K562 (cell line): Measurements from ENCODE around the gene C1RL. TPM values are rescaled to one million over a fixed set of nuclear protein-coding genes. Genes with fewer than 3 reads are reported as not detected.

Experiments
- ATAC-seq: fragments of 200-7000 bp; cut with Tn5 transposase; 3 replicates; pipeline ENCODE4 v1.9.1; 2020; ENCODE audit warnings: moderate library complexity
- Bru-seq: library from RNA; stranded (reverse); fragments of 400-500 nt; gene quantifications from one replicate; lab custom pipeline; 2021; lab: Mats Ljungman, UMichigan
- BruChase-seq, 2 experiments: library from RNA; stranded (reverse); fragments of 400-500 nt; gene quantifications; one replicate each; lab custom pipeline; 2021; lab: Mats Ljungman, UMichigan
- BruUV-seq: library from RNA; stranded (reverse); fragments of 400-500 nt; replicated peaks from 2 replicates; lab custom pipeline; 2021; lab: Mats Ljungman, UMichigan
- CTCF ChIA-PET: fragments of 300-600 bp; formaldehyde crosslinking; extraction: SDS; loops from one replicate; lab custom pipeline; 2021; ENCODE audit warnings: low intra/inter-chr PET ratio; lab: Yijun Ruan, JAX
- POLR2A ChIA-PET: fragments of 300-600, 350-650 bp; sonication (Branson Sonifier 250); formaldehyde crosslinking; extraction: SDS; loops from one replicate; lab custom pipeline; 2021; ENCODE audit warnings: antibody characterized with exemption, inconsistent platforms; lab: Yijun Ruan, JAX
- DNase-seq, 4 experiments: peaks; one replicate each; pipeline versions ENCODE4 v3.0.0 to v3.0.0-alpha.2; 2011 to 2018; ENCODE audit warnings: low spot score in 3 of 4, mixed read lengths in 3 of 4; ENCODE audit errors: extremely low read depth in 1 of 4
- FAIRE-seq: peaks from 2 replicates; lab custom pipeline; 2011; peaks lifted over from hg19 to GRCh38; lab: Jason Lieb, UNC
- H2AFZ ChIP-seq: 2 replicates; pipeline ENCODE4 v1.6.0; 2011; ENCODE audit warnings: low read depth, low read length, control low read depth, inconsistent platforms
- H3K27ac ChIP-seq: fragments of 200-600 bp; 3 replicates; pipeline ENCODE4 v1.8.0; 2011; ENCODE audit warnings: low read depth, mild to moderate bottlenecking, control low read depth, inconsistent platforms, low read length, moderate library complexity, mixed read lengths; ENCODE audit errors: extremely low read depth
- H3K27me3 ChIP-seq, 2 experiments: fragments of 300-600 bp in 1 of 2; 2 replicates in 1 of 2; 3 replicates in 1 of 2; pipeline versions ENCODE4 v1.6.0 to v1.8.0; 2011; ENCODE audit warnings: inconsistent platforms in 2 of 2, low read length in 2 of 2, mild to moderate bottlenecking in 1 of 2, mixed read lengths in 1 of 2, moderate library complexity in 1 of 2; ENCODE audit not compliant: control insufficient read depth in 2 of 2, insufficient read depth in 2 of 2
- H3K36me3 ChIP-seq: fragments of 300-600 bp; 3 replicates; pipeline ENCODE4 v1.8.0; 2011; ENCODE audit warnings: mild to moderate bottlenecking, low read length, inconsistent platforms; ENCODE audit not compliant: control insufficient read depth, insufficient read depth
- H3K4me1 ChIP-seq, 2 experiments: fragments of 200-600 bp in 1 of 2; replicated peaks in 1 of 2; 2 replicates in 1 of 2; 3 replicates in 1 of 2; pipeline versions ENCODE4 v1.5.1 to v1.8.0; 2011; ENCODE audit warnings: inconsistent platforms in 2 of 2, low read length in 2 of 2, mild to moderate bottlenecking in 1 of 2, mixed read lengths in 1 of 2, moderate library complexity in 1 of 2; ENCODE audit not compliant: control insufficient read depth in 2 of 2, insufficient read depth in 2 of 2
- H3K4me2 ChIP-seq: 2 replicates; pipeline ENCODE4 v1.6.1; 2011; ENCODE audit warnings: low read length, control low read depth, inconsistent platforms, mixed read lengths; ENCODE audit not compliant: insufficient read depth
- H3K4me3 ChIP-seq: fragments of 200-600 bp; sonication (generic), shearing (Covaris generic); 2 replicates; pipeline ENCODE4 v1.5.1; 2016; ENCODE audit warnings: control low read depth, inconsistent platforms
- H3K79me2 ChIP-seq: fragments of 200-600 bp; 3 replicates; pipeline ENCODE4 v1.8.0; 2011; ENCODE audit warnings: low read length, inconsistent platforms; ENCODE audit not compliant: control insufficient read depth, insufficient read depth
- H3K9ac ChIP-seq, 2 experiments: 2 replicates each; pipeline versions ENCODE4 v1.6.0 to v1.6.1; 2011; ENCODE audit warnings: low read depth in 2 of 2, low read length in 2 of 2, control low read depth in 1 of 2, inconsistent platforms in 1 of 2, mild to moderate bottlenecking in 1 of 2, mixed read lengths in 1 of 2; ENCODE audit not compliant: insufficient read depth in 1 of 2
- H3K9me1 ChIP-seq: one replicate; pipeline ENCODE4 v1.6.0; 2011; ENCODE audit warnings: inconsistent platforms, mild to moderate bottlenecking, low read length, moderate library complexity; ENCODE audit not compliant: control insufficient read depth, insufficient read depth
- H3K9me3 ChIP-seq: replicated peaks from 2 replicates; pipeline ENCODE4 v1.5.1; 2011; ENCODE audit warnings: low read depth, low read length, inconsistent platforms; ENCODE audit not compliant: control insufficient read depth, insufficient read depth
- H4K20me1 ChIP-seq: replicated peaks from 2 replicates; pipeline ENCODE4 v1.6.1; 2011; ENCODE audit warnings: low read length, inconsistent platforms, mixed read lengths; ENCODE audit not compliant: control insufficient read depth, insufficient read depth
- BCL6 ChIP-seq: fragments of 250-450 bp; sonication (Bioruptor Pico); IDR thresholded peaks from 2 replicates; pipeline ENCODE4 v1.4.0; 2020
- CHD2 ChIP-seq: IDR thresholded peaks from 2 replicates; pipeline ENCODE4 v1.6.1; 2011; ENCODE audit warnings: low read depth, low read length
- KAT7 ChIP-seq: sonication (generic); formaldehyde crosslinking; IDR thresholded peaks from 2 replicates; pipeline ENCODE4 v1.8.0; 2022; ENCODE audit warnings: missing genetic modification reagents, mild to moderate bottlenecking, borderline replicate concordance
- NFYB ChIP-seq: IDR thresholded peaks from 2 replicates; pipeline ENCODE4 v1.6.1; 2011; ENCODE audit warnings: mild to moderate bottlenecking, moderate library complexity; ENCODE audit not compliant: insufficient read length; ENCODE audit errors: extremely low read depth
- RAD21 ChIP-seq, 2 experiments: fragments of 250-450 bp in 1 of 2; fragments of 450-650 bp in 1 of 2; sonication (Bioruptor Pico) in 1 of 2; formaldehyde crosslinking in 1 of 2; IDR thresholded peaks in 1 of 2; conservative IDR thresholded peaks in 1 of 2; 2 replicates each; pipeline versions ENCODE4 v1.4.0 to v1.8.0; 2020 to 2022; ENCODE audit warnings: mild to moderate bottlenecking in 2 of 2, moderate library complexity in 1 of 2
- RCOR1 ChIP-seq, 2 experiments: IDR thresholded peaks; 2 replicates each; pipeline ENCODE4 v1.6.1; 2012; ENCODE audit warnings: low read depth in 2 of 2, low read length in 2 of 2, borderline replicate concordance in 1 of 2, improper control_type of control experiment in 1 of 2
- RUNX1 ChIP-seq: sonication (generic); IDR thresholded peaks from 2 replicates; pipeline ENCODE4 v1.6.1; 2016; ENCODE audit warnings: antibody characterized with exemption, low read depth
- SAFB ChIP-seq: fragments of 200-400 bp; formaldehyde crosslinking; IDR thresholded peaks from 2 replicates; pipeline ENCODE4 v1.6.1; 2017; ENCODE audit warnings: low read depth, low read length, borderline replicate concordance
- ZNF395 ChIP-seq: fragments of 200-800 bp; sonication (Bioruptor generic); IDR thresholded peaks from 2 replicates; pipeline ENCODE4 v1.6.1; 2017; ENCODE audit warnings: missing genetic modification characterization, missing compliant biosample characterization
- ZNF740 ChIP-seq, 3 experiments: fragments of 200-800 bp in 1 of 3; sonication (Bioruptor generic) in 1 of 3; sonication (generic) in 1 of 3; formaldehyde crosslinking in 1 of 3; IDR thresholded peaks; 2 replicates each; pipeline versions ENCODE4 v1.6.1 to v1.8.0; 2016 to 2022; ENCODE audit warnings: mild to moderate bottlenecking in 2 of 3, missing compliant biosample characterization in 2 of 3, missing genetic modification characterization in 2 of 3, missing genetic modification reagents in 1 of 3
- WGBS: fragments of 100-300 bp; shearing (Covaris generic); methylation state at CpG from one replicate; pipeline ENCODE4 v1.1.6; 2016; ENCODE audit warnings: low coverage, mixed read lengths; ENCODE audit not compliant: insufficient coverage; ENCODE audit errors: missing lambda C conversion rate; 5-methylcytosine and 5-hydroxymethylcytosine counted together
- in situ Hi-C: fragments of 300-500 bp; cut with MboI; formaldehyde crosslinking; loops from 4 replicates; pipeline ENCODE4 v1.15.0; 2018; ENCODE audit warnings: inconsistent platforms, mixed read lengths
- intact Hi-C: fragments of 100-400 bp; cut with micrococcal nuclease; formaldehyde crosslinking; loops from 2 replicates; pipeline ENCODE4 v1.14.2; 2022
- long read RNA-seq, 3 experiments: library from polyadenylated mRNA in 2 of 3; library from RNA in 1 of 3; unstranded in 2 of 3; stranded (forward) in 1 of 3; transcript quantifications; one replicate each; pipeline ENCODE4 v2.0.0, GENCODE V29; 2019 to 2022
- polyA minus RNA-seq, 3 experiments: library from RNA; depleted of rRNA, polyadenylated mRNA; stranded (reverse); fragments of >200 nt; gene quantifications; 2 replicates each; pipeline ENCODE4 v1.2.3, GENCODE V29; 2011
- polyA plus RNA-seq, 8 experiments: library from polyadenylated mRNA; depleted of rRNA in 4 of 8; stranded (reverse) in 5 of 8; unstranded in 3 of 8; fragments of >200 nt; fragmentation: Nextera tagmentation in 2 of 8; fragmentation: Illumina TruSeq in 1 of 8; extraction: Ambion mirVana in 2 of 8; extraction: Trizol in 1 of 8; gene quantifications; 2 replicates each; pipeline versions ENCODE4 v1.2.1 to v1.2.3, GENCODE V29; 2011 to 2014; ENCODE audit warnings: inconsistent platforms in 1 of 8, missing spikeins in 1 of 8
- total RNA-seq, 7 experiments: library from RNA; depleted of rRNA in 6 of 7; stranded (reverse); fragments of >200 nt in 6 of 7; fragmentation: Illumina TruSeq in 2 of 7; extraction: Trizol in 2 of 7; gene quantifications; 2 replicates each; pipeline versions ENCODE4 v1.2.1 to v1.2.3, GENCODE V29; 2011 to 2021; ENCODE audit warnings: low replicate concordance in 1 of 7

C1RL gene
- total RNA-seq (2011; cell fraction: chromatin; rRNA removed; ENCODE audit: low replicate concordance): 21.5 and 28.9 TPM in 2 replicates
- 28.0 and 30.3 TPM in 2 replicates for total RNA-seq (2011; cell fraction: nucleolus; rRNA removed)
- total RNA-seq (2011; cell fraction: nucleoplasm; rRNA removed): 31.4 and 33.9 TPM in 2 replicates
- total RNA-seq (2014; rRNA removed) (9.5 and 13.6 TPM in 2 replicates), total RNA-seq (2014; rRNA removed; fragmentation: Illumina TruSeq; extraction: Trizol) (3.6 and 5.4 TPM in 2 replicates), total RNA-seq (2015; rRNA removed; fragmentation: Illumina TruSeq; extraction: Trizol) (7.6 and 8.0 TPM in 2 replicates), total RNA-seq (2021) (6.9 and 9.1 TPM in 2 replicates), polyA plus RNA-seq (2011; rRNA removed) (6.3 and 6.8 TPM in 2 replicates), polyA plus RNA-seq (2014; fragmentation: Illumina TruSeq; extraction: Trizol) (7.3 and 8.8 TPM in 2 replicates), polyA plus RNA-seq (2014; fragmentation: Nextera tagmentation; extraction: Ambion mirVana) (1 to 10 TPM; 1.4 to 1.9 TPM), polyA plus RNA-seq (2014; rRNA removed) (10.7 and 13.7 TPM in 2 replicates), polyA minus RNA-seq (2011; rRNA and poly(A)+ RNA removed) (4.2 and 6.3 TPM in 2 replicates), Bru-seq, nascent RNA (percentile 73 among the genes with signal in this experiment), BruChase-seq, experiment 1, labeled RNA remaining after a 2-hour chase (percentile 66 among the genes with signal in this experiment), BruChase-seq, experiment 2, labeled RNA remaining after a 6-hour chase (percentile 65 among the genes with signal in this experiment)
- 7.0 and 15.3 TPM in 2 replicates for polyA plus RNA-seq (2011; cell fraction: cytosol; rRNA removed)
- polyA plus RNA-seq (2011; cell fraction: nucleus; rRNA removed): 15.2 and 31.3 TPM in 2 replicates
- 5.0 and 22.5 TPM in 2 replicates for polyA plus RNA-seq (2012)
- 6.9 and 12.2 TPM in 2 replicates for polyA minus RNA-seq (2011; cell fraction: cytosol; rRNA and poly(A)+ RNA removed)
- polyA minus RNA-seq (2011; cell fraction: nucleus; rRNA and poly(A)+ RNA removed): 13.3 and 14.9 TPM in 2 replicates
- long read RNA-seq, experiment 1, partial matches to known transcripts: 1 of 1 reads
- long read RNA-seq, experiment 1, other reads (novel, unspliced or antisense): 0 of 1 reads
- long read RNA-seq, experiment 2, partial matches to known transcripts: 0 of 2 reads
- long read RNA-seq, experiment 2, other reads (novel, unspliced or antisense): 2 of 2 reads
- long read RNA-seq, experiment 3: 0 reads

GRCh38 chr12:7108796-7109571 is at the start of gene C1RL:
Gene C1RL (minus strand): TSS chr12:7109214. CDS start chr12:7109180, 34 bp downstream.
- ChIA-PET POLR2A (interaction anchor here (0.6 to 3.3 kb wide), 7 partner anchors 10 to 165 kb away, joined by 3 to 23 read pairs (median 4); partner anchors contain the start of genes C12orf57 and RNU7-1), CTCF (interaction anchor here (0.5 to 3.3 kb wide), 5 partner anchors 35 to 164 kb away, joined by 3 to 25 read pairs (median 4); partner anchors contain the start of gene C1S)
- peak within 1 kb of the TSS; percentile 95 for H3K4me2 ChIP-seq
- H2AFZ ChIP-seq: peak within 1 kb of the TSS; percentile 90
- no peaks in the 10 kb centered on the region for H4K20me1 ChIP-seq
- no peaks in the 10 kb centered on the region for H3K27me3 ChIP-seq
- peaks cover 3% of the 10 kb centered on the region for H3K9me3 ChIP-seq
- H3K27ac ChIP-seq: peak within 1 kb of the TSS; percentile 97
- 9% methylated on average over 17 of the region's 23 CpGs for WGBS
- peaks cover 19% of the 10 kb centered on the region; the same call in 2 of the 3 replicates for H3K36me3 ChIP-seq
- intact Hi-C loops (loop anchor here (2.0 kb wide), 2 partner anchors 16 to 164 kb away; partner anchors contain the start of genes C12orf57 and C1R), in situ Hi-C loops (no loop called here)
- peak within 1 kb of the TSS; percentile 75 for H3K4me3 ChIP-seq
- H3K4me1 ChIP-seq: peaks cover 10 to 21% of the 10 kb centered on the region in 2 experiments
- TSS peak; percentile 58 for BruUV-seq
- peaks cover 41% of the 10 kb centered on the region for H3K79me2 ChIP-seq
- DNase-seq: peak; percentile 66 to 88 (median 68)
- H3K9ac ChIP-seq: peak within 1 kb of the TSS; percentile 87 to 91
- FAIRE-seq: peak; percentile 94
- H3K9me1 ChIP-seq: no peaks in the 10 kb centered on the region
- ATAC-seq: peak; percentile 58
- TF ChIP-seq RCOR1 (IDR thresholded peaks at IDR 0.05; ENCODE audit: borderline replicate concordance in 1 of 2, low read depth in 2 of 2, low read length in 2 of 2): peak in 1 of 2 experiments; percentile 81; a peak in 2 of 4 replicates
- TF ChIP-seq ZNF395 (CRISPR knock-in tag): no peak
- TF ChIP-seq SAFB: no peak
- TF ChIP-seq RUNX1: no peak
- TF ChIP-seq BCL6 (CRISPR knock-in tag): no peak
- peak; percentile 45; the same call in 1 of the 2 replicates for TF ChIP-seq KAT7 (CRISPR knock-in tag)
- TF ChIP-seq ZNF740 (CRISPR knock-in tag; IDR thresholded peaks at IDR 0.05): peak; percentile 94
- TF ChIP-seq ZNF740 (tag; IDR thresholded peaks at IDR 0.05): peak in 1 of 2 experiments; percentile 99; a peak in 2 of 4 replicates
- TF ChIP-seq NFYB: no peak
- TF ChIP-seq RAD21 (CRISPR knock-in tag; conservative IDR thresholded peaks at IDR 0.05 in 1 of 2, IDR thresholded peaks at IDR 0.05 in 1 of 2): peak; percentile 63 to 73
- peak; percentile 12; the same call in 1 of the 2 replicates for TF ChIP-seq CHD2
